Measurements from ENCODE around the gene CAMK1D.

CAMK1D gene

GRCh38 chr10:12364559-12364958 lies 15.2 kb downstream of the CAMK1D start:
- WGBS (ENCODE audit: extremely low coverage, insufficient coverage, low lambda C conversion rate), result no CpG with 5 or more reads among the region's 3 CpGs
- no peaks in the 10 kb centered on the region for H3K27me3 ChIP-seq (ENCODE audit: insufficient read depth, low read length, poor library complexity)
- no peaks in the 10 kb centered on the region for H3K36me3 ChIP-seq (ENCODE audit: control insufficient read depth, insufficient read depth, low read length)
- no peak overlapping the region for H3K56ac ChIP-seq (ENCODE audit: low read length)
- H4K5ac ChIP-seq (ENCODE audit: low read length), result no peak overlapping the region
- H3K79me2 ChIP-seq (ENCODE audit: control insufficient read depth, insufficient read depth, low read length), result no peaks in the 10 kb centered on the region
- no peak overlapping the region for H4K8ac ChIP-seq (ENCODE audit: low read depth, low read length)
- no peak overlapping the region for H3K4me3 ChIP-seq (ENCODE audit: low read length)
- H3K9ac ChIP-seq (ENCODE audit: low read length), result no peak overlapping the region
- no peak overlapping the region for H2BK15ac ChIP-seq (replicated peaks; ENCODE audit: low read depth)
- H2BK120ac ChIP-seq (ENCODE audit: low read depth, low read length), result no peak overlapping the region
- H3K23ac ChIP-seq (ENCODE audit: low read length), result no peak overlapping the region
- no peak overlapping the region for H3K4me2 ChIP-seq (ENCODE audit: low read length)
- peak; percentile 69 for DNase-seq
- peaks cover 8% of the 10 kb centered on the region for H3K4me1 ChIP-seq (ENCODE audit: control insufficient read depth, low read depth, low read length)
- H3K18ac ChIP-seq (ENCODE audit: low read length), result no peak overlapping the region
- H3K27ac ChIP-seq (ENCODE audit: low read depth, low read length), result no peak overlapping the region
- H2BK5ac ChIP-seq (ENCODE audit: low read length), result no peak overlapping the region
- no peaks in the 10 kb centered on the region for H3K79me1 ChIP-seq (ENCODE audit: low read length)
- H2AK5ac ChIP-seq (ENCODE audit: low read length), result no peak overlapping the region
- no peak overlapping the region for H3K4ac ChIP-seq (ENCODE audit: low read depth, low read length)

DNA sequence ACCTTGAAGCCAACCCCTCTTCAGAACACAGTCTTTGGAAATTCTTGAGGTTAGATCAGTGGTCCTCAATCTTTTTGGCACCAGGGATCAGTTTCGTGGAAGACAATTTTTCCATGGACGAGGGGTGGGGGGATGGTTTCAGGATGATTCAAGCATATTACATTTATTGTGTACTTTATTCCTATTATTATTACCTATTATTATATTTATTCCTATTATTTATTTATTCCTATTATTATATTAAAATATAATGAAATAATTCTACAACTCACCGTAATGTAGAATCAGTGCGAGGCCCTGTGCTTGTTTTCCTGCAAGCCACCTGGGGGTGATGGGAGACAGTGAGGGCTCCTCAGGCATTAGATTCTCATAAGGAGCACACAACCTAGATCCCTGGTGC lies 17.9 kb downstream of the CAMK1D start:
- H3K79me2 ChIP-seq (ENCODE audit: control insufficient read depth, insufficient read depth, low read length), result no peaks in the 10 kb centered on the region
- H3K79me1 ChIP-seq (ENCODE audit: low read length), result no peaks in the 10 kb centered on the region
- no peak overlapping the region for H4K8ac ChIP-seq (ENCODE audit: low read depth, low read length)
- H3K36me3 ChIP-seq (ENCODE audit: control insufficient read depth, insufficient read depth, low read length), result no peaks in the 10 kb centered on the region
- H2AK5ac ChIP-seq (ENCODE audit: low read length), result no peak overlapping the region
- no peak overlapping the region for H2BK120ac ChIP-seq (ENCODE audit: low read depth, low read length)
- no peak overlapping the region for H3K23ac ChIP-seq (ENCODE audit: low read length)
- no peak overlapping the region for H2BK15ac ChIP-seq (replicated peaks; ENCODE audit: low read depth)
- H3K4me3 ChIP-seq (ENCODE audit: low read length), result no peak overlapping the region
- no peak for DNase-seq
- no peak overlapping the region for H3K9ac ChIP-seq (ENCODE audit: low read length)
- no peak overlapping the region for H3K27ac ChIP-seq (ENCODE audit: low read depth, low read length)
- no peak overlapping the region for H3K4ac ChIP-seq (ENCODE audit: low read depth, low read length)
- no peaks in the 10 kb centered on the region for H3K27me3 ChIP-seq (ENCODE audit: insufficient read depth, low read length, poor library complexity)
- H3K18ac ChIP-seq (ENCODE audit: low read length), result no peak overlapping the region
- H4K5ac ChIP-seq (ENCODE audit: low read length), result no peak overlapping the region
- no CpG with 5 or more reads among the region's 4 CpGs for WGBS (ENCODE audit: extremely low coverage, insufficient coverage, low lambda C conversion rate)
- H3K4me2 ChIP-seq (ENCODE audit: low read length), result no peak overlapping the region
- H3K56ac ChIP-seq (ENCODE audit: low read length), result no peak overlapping the region
- no peak overlapping the region for H2BK5ac ChIP-seq (ENCODE audit: low read length)
- H3K4me1 ChIP-seq (ENCODE audit: control insufficient read depth, low read depth, low read length), result no peaks in the 10 kb centered on the region

DNA sequence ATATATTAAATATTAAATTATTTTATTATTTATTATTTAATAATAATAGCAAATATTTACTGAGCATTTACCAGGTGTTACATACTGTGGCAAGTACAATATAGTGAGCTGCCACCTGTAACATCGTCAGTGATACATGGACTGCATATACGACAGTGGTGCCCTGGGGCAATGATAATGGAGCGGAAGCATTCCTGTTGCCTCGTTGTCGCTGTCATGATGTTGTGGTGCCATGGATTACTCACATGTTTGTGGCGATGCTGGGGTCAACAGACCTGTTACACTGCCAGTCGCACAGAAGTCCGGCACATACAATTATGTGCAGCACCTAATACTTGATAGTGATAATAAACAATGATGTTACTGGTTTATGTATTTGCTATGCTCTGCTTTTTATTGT lies 20.6 kb downstream of the CAMK1D start:
- Histone ChIP-seq H3K4ac (ENCODE audit: low read depth, low read length) (no peak overlapping the region), H2BK15ac (replicated peaks; ENCODE audit: low read depth) (no peak overlapping the region), H3K23ac (ENCODE audit: low read length) (no peak overlapping the region), H3K79me2 (ENCODE audit: control insufficient read depth, insufficient read depth, low read length) (no peaks in the 10 kb centered on the region), H3K79me1 (ENCODE audit: low read length) (no peaks in the 10 kb centered on the region), H2BK5ac (ENCODE audit: low read length) (no peak overlapping the region), H3K4me2 (ENCODE audit: low read length) (no peak overlapping the region), H3K27me3 (ENCODE audit: insufficient read depth, low read length, poor library complexity) (no peaks in the 10 kb centered on the region), H4K8ac (ENCODE audit: low read depth, low read length) (no peak overlapping the region), H4K5ac (ENCODE audit: low read length) (no peak overlapping the region), H3K4me1 (ENCODE audit: control insufficient read depth, low read depth, low read length) (no peaks in the 10 kb centered on the region), H3K4me3 (ENCODE audit: low read length) (no peak overlapping the region), H3K9ac (ENCODE audit: low read length) (no peak overlapping the region), H2AK5ac (ENCODE audit: low read length) (no peak overlapping the region), H3K56ac (ENCODE audit: low read length) (no peak overlapping the region), H3K27ac (ENCODE audit: low read depth, low read length) (no peak overlapping the region), H3K18ac (ENCODE audit: low read length) (no peak overlapping the region), H3K36me3 (ENCODE audit: control insufficient read depth, insufficient read depth, low read length) (no peaks in the 10 kb centered on the region), H2BK120ac (ENCODE audit: low read depth, low read length) (no peak overlapping the region)
- WGBS (ENCODE audit: extremely low coverage, insufficient coverage, low lambda C conversion rate), result no CpG with 5 or more reads among the region's 8 CpGs
- DNase-seq, result peak; percentile 61

- H3K23ac ChIP-seq (ENCODE audit: low read length), result no peak overlapping the region
These were observed 23.5 kb downstream of the CAMK1D start for GRCh38 chr10:12372846-12373245.

DNA sequence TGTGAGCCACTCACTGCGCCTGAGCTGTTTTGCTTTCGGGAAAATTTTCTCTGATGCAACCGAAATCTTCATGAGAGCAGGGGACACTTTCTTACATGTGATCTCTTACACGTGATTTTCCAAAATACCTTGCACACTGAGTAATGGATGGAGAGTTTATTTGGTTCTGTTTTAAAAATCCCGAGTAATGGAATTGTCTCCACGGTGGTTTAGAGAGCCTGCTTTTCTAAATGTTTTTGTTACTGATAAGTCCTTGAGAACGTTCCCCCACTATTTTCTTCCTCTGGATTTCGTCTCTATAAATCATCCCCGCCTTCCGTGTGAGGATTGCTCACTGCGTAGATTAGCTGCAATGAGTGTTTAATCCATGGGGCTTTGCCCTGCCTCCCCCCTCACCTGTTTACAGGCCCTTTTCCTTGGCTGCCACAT lies 25.7 kb downstream of the CAMK1D start:
- Histone ChIP-seq H4K8ac (ENCODE audit: low read depth, low read length) (no peak overlapping the region), H3K4me2 (ENCODE audit: low read length) (no peak overlapping the region), H3K18ac (ENCODE audit: low read length) (no peak overlapping the region), H2AK5ac (ENCODE audit: low read length) (no peak overlapping the region), H3K27ac (ENCODE audit: low read depth, low read length) (no peak overlapping the region), H2BK120ac (ENCODE audit: low read depth, low read length) (no peak overlapping the region), H2BK5ac (ENCODE audit: low read length) (no peak overlapping the region), H3K56ac (ENCODE audit: low read length) (no peak overlapping the region), H3K4me3 (ENCODE audit: low read length) (no peak overlapping the region), H3K4ac (ENCODE audit: low read depth, low read length) (no peak overlapping the region), H3K79me2 (ENCODE audit: control insufficient read depth, insufficient read depth, low read length) (no peaks in the 10 kb centered on the region), H3K79me1 (ENCODE audit: low read length) (no peaks in the 10 kb centered on the region), H3K4me1 (ENCODE audit: control insufficient read depth, low read depth, low read length) (no peaks in the 10 kb centered on the region), H3K9ac (ENCODE audit: low read length) (no peak overlapping the region), H2BK15ac (replicated peaks; ENCODE audit: low read depth) (no peak overlapping the region), H3K23ac (ENCODE audit: low read length) (no peak overlapping the region), H4K5ac (ENCODE audit: low read length) (no peak overlapping the region), H3K27me3 (ENCODE audit: insufficient read depth, low read length, poor library complexity) (no peaks in the 10 kb centered on the region), H3K36me3 (ENCODE audit: control insufficient read depth, insufficient read depth, low read length) (no peaks in the 10 kb centered on the region)
- no peak for DNase-seq
- WGBS (ENCODE audit: extremely low coverage, insufficient coverage, low lambda C conversion rate), result no CpG with 5 or more reads among the region's 11 CpGs

More at GRCh38 chr10:12372846-12373245, 23.5 kb downstream of the CAMK1D start:
- Histone ChIP-seq H3K27ac (ENCODE audit: low read depth, low read length) (no peak overlapping the region), H2BK15ac (replicated peaks; ENCODE audit: low read depth) (no peak overlapping the region), H4K8ac (ENCODE audit: low read depth, low read length) (no peak overlapping the region), H3K79me2 (ENCODE audit: control insufficient read depth, insufficient read depth, low read length) (no peaks in the 10 kb centered on the region), H3K9ac (ENCODE audit: low read length) (no peak overlapping the region), H3K4me3 (ENCODE audit: low read length) (no peak overlapping the region), H3K4ac (ENCODE audit: low read depth, low read length) (no peak overlapping the region), H2AK5ac (ENCODE audit: low read length) (no peak overlapping the region), H2BK120ac (ENCODE audit: low read depth, low read length) (no peak overlapping the region), H3K56ac (ENCODE audit: low read length) (no peak overlapping the region), H3K18ac (ENCODE audit: low read length) (no peak overlapping the region), H2BK5ac (ENCODE audit: low read length) (no peak overlapping the region), H3K36me3 (ENCODE audit: control insufficient read depth, insufficient read depth, low read length) (no peaks in the 10 kb centered on the region), H3K79me1 (ENCODE audit: low read length) (no peaks in the 10 kb centered on the region), H3K4me1 (ENCODE audit: control insufficient read depth, low read depth, low read length) (no peaks in the 10 kb centered on the region), H4K5ac (ENCODE audit: low read length) (no peak overlapping the region), H3K27me3 (ENCODE audit: insufficient read depth, low read length, poor library complexity) (no peaks in the 10 kb centered on the region), H3K4me2 (ENCODE audit: low read length) (no peak overlapping the region)
- no peak for DNase-seq
- no CpG with 5 or more reads among the region's 10 CpGs for WGBS (ENCODE audit: extremely low coverage, insufficient coverage, low lambda C conversion rate)

DNA sequence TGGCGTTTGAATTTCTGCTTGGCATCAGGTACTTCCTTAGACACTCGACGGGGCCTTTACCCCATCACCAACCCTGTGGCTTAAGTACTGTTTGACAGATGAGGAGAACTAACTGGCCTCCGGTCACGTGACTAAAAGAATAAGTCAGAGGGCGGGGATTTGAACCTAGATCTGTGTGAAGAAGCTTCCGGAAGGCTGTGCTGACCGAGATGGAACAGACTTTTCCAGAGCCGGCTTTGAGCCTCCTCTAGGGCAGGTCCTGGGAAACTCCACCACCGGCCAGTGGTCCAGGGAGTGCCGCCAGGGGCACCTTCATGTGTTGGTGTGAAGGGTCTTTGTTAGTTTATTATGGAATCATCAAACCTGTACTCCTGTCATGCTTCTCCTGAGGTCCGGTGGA lies 26.9 kb downstream of the CAMK1D start:
- Histone ChIP-seq H3K27ac (ENCODE audit: low read depth, low read length) (no peak overlapping the region), H3K4ac (ENCODE audit: low read depth, low read length) (no peak overlapping the region), H3K4me3 (ENCODE audit: low read length) (no peak overlapping the region), H3K18ac (ENCODE audit: low read length) (no peak overlapping the region), H3K56ac (ENCODE audit: low read length) (no peak overlapping the region), H2AK5ac (ENCODE audit: low read length) (no peak overlapping the region), H3K79me2 (ENCODE audit: control insufficient read depth, insufficient read depth, low read length) (no peaks in the 10 kb centered on the region), H3K79me1 (ENCODE audit: low read length) (no peaks in the 10 kb centered on the region), H3K4me1 (ENCODE audit: control insufficient read depth, low read depth, low read length) (no peaks in the 10 kb centered on the region), H3K9ac (ENCODE audit: low read length) (no peak overlapping the region), H3K27me3 (ENCODE audit: insufficient read depth, low read length, poor library complexity) (no peaks in the 10 kb centered on the region), H3K23ac (ENCODE audit: low read length) (no peak overlapping the region), H2BK120ac (ENCODE audit: low read depth, low read length) (no peak overlapping the region), H3K36me3 (ENCODE audit: control insufficient read depth, insufficient read depth, low read length) (no peaks in the 10 kb centered on the region), H4K8ac (ENCODE audit: low read depth, low read length) (no peak overlapping the region), H4K5ac (ENCODE audit: low read length) (no peak overlapping the region), H3K4me2 (ENCODE audit: low read length) (no peak overlapping the region), H2BK15ac (replicated peaks; ENCODE audit: low read depth) (no peak overlapping the region), H2BK5ac (ENCODE audit: low read length) (no peak overlapping the region)
- DNase-seq, result no peak
- no CpG with 5 or more reads among the region's 12 CpGs for WGBS (ENCODE audit: extremely low coverage, insufficient coverage, low lambda C conversion rate)
